ENCODE measurements around the gene ZNF490.
A peak's percentile ranks its signal among the peaks of the same experiment; 100 is the strongest.
"Not testable (repeated sequence)": the region's sequence is repeated elsewhere in the genome, so short reads cannot be mapped to it uniquely, and the experiment has no call there.

ZNF490 gene

DNA sequence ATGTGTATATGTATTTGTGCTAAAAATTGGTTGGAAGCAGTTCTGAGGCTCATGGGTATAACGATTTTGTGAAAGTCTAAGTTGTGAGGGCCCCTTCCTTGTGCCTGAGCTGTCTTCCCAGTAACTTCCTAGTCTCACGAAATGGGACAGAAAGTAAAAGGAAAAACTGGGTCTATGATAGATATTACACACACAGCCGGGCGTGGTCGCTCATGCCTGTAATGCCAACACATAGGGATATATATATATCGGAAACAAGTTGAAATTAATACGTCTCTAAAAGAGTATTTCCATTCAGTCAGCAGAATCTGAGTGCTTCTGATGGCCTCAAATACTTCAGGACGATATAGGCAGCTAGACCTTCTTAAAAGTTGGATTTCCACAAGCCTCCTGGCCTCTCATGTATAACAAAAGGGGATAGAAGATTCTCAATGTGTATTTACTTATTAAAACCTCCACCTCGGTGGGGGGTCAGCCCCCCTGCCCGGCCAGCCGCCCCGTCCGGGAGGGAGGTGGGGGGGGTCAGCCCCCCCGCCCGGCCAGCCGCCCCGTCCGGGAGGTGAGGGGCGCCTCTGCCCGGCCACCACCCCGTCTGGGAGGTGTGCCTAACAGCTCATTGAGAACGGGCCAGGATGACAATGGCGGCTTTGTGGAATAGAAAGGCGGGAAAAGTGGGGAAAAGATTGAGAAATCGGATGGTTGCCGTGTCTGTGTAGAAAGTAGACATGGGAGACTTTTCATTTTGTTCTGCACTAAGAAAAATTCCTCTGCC, 10.8 kb upstream of the ZNF490 start:
- not testable (repeated sequence) for DNase-seq

DNA sequence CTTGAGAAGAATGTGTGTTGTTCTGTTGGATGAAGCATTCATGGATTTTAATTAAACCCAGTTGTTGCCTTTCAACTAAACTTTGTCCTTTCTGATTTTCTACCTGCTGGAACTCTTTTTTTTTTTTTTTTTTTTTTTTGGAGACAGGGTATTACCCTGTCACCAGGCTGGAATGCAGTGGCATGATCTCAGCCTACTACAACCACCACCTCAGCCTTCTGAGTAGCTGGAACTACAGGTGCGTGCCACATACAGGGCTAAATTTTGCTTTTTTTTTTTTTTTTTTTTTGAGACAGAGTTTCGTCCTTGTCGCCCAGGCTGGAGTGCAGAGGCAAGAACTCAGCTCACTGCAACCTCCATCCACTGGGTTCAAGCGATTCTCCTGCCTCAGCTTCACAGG, 7.0 kb upstream of the ZNF490 start:
- no peak for DNase-seq

DNA sequence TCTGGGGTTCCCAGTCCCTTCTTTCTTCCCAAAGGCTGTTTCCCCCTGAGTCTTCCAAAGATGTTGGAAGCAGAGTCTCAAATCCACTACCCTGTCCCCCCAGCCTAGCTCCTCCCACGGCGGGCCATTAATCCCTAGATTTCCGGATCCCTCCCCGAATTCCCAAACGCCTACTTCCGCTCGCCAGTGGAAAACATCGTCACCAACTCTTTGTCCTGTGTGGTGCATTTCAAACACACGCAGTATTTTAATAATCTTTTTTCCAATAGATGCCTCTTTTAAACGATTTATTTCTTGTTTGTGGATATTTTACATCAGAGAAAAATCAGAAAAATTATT, 717 bp upstream of the ZNF490 start:
- no peak for DNase-seq

DNA sequence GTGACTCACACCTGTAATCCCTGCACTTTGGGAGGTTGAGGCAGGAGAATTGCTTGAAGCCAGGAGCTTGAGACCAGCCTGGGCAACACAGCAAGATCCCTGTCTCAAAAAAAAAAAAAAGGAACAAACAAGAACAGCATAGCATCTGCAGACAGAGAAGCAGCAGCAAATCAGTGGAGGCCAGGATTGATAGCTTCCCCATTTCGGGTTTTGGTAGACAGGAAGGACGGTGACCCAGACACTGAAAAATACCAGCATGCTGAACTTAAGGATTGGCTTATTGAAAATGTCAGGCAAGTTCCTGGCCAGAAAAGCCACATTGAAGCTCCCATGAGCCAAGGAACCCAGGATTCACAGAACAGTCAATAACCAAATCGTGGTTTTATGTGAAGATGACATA, 3.0 kb downstream of the ZNF490 start:
- no peak for DNase-seq

DNA sequence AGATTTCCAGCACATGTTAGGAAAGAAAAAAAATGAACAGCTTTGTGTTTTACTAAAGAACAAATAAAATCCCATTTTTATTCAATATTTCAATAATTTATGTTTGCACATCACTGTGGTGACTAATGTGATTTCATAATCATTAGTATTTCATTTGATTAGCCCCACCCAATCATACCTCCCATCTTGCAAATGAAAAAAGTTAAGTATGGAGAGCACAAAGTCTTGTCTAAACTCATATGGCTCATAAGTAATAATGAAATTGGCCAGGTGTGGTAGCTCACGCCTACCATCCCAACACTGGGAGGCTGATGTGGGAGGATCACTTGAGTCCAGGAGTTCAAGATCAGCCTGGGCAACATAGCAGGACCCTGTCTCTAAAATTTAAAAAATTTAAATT, 3.8 kb downstream of the ZNF490 start:
- no peak for DNase-seq

DNA sequence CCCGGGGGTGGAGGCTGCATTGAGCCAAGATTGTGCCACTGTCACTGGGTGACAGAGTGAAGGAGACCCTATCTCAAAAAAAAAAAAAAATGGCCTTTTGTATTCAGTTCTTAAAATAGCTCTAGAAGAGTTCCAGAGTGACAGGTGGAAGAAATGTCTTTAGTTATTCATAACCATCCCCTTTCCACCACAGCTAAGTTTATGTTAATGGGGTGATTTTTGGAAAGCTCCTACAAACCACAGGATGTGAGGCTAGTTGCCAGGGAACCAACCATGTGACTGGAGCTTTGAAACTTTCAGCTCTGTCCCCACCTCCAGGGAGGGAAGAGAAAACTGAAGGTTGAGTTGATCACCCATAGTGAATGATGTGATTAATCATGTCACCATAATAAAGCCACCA, 6.9 kb downstream of the ZNF490 start:
- DNase-seq: peak; percentile 23 to 63

DNA sequence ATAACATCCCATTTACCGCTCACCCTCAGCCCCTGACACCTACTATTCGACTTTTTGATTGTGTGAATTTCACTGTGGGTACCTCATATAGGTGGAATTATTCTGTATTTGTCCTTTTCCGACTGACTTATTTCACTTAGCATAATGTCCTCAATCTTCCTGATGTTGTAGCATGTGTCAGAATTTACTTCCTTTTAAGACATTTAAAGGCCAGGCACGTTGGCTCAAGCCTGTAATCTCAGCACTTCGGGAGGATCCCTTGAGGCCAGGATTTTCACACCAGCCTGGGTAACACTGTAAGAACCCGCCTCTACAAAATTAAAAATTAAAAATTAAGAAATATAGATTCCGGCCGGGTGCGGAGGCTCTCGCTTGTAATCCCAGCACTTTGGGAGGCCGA, 13.0 kb downstream of the ZNF490 start:
- no peak for DNase-seq

DNA sequence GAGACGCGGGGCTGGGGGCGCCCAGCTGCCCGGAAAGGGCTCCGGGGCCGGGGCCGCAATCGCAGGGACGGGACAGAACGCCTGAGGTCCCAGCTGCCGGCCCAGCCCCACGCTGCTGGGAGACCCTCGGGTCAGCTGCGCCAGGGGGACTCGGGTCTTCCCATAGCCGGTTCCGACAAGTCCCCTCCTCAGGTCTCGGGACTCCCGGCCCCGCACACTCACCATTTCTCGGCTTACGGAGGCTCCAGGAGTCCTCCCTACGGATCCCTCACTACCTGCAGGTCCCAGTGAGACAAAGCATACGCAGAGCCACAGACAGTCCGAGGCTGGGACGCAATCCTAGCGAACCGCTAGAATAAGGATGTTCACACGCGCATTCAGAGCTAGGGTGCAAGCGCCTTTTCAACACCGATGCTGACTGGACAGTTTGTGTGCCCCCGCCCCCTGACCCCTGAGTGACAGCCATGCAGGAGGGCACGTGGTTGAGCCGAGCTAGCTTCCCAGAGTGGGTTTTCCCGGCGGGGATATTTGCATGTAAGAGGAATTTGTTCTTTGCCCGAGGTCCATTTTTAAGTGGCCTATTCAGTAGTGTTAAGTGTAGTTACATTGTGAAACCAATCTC, 13.6 kb downstream of the ZNF490 start:
- no peak for DNase-seq

DNA sequence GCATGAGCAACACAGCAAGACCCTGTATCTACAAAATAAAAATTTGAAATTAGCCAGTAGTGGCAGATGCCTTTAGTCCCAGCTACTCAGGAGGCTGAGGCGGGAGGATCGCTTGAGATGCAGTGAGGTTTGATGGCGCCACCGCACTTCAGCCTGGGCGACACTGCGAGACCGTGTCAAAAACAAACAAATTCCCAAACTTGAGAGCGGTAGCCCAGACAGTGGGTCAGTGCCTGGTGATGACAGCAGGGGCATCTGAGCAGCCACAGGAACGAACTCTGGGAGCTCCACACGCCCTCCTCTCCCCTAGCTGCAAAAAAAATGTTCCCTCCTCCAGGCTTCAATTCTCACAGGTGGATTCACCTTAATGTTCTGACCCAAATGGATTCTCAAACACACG, 14.1 kb downstream of the ZNF490 start:
- no peak for DNase-seq

DNA sequence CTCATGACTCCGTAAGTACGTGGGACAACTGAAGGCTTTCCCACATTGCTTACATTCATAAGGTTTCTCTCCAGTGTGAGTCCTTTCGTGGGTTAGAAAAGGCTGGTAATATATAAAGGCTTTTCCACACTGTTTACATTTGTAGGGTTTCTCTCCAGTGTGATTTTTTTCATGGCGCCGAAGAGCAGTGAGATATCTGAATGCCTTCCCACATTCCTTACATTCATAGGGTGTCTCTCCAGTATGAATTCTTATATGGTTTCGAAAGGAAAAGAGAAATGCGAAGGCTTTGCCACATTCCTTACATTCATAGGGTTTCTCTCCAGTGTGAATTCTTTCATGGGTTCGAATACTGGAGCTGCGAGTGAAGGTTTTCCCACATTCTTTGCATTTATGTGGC, 29.5 kb downstream of the ZNF490 start:
- DNase-seq: no peak

DNA sequence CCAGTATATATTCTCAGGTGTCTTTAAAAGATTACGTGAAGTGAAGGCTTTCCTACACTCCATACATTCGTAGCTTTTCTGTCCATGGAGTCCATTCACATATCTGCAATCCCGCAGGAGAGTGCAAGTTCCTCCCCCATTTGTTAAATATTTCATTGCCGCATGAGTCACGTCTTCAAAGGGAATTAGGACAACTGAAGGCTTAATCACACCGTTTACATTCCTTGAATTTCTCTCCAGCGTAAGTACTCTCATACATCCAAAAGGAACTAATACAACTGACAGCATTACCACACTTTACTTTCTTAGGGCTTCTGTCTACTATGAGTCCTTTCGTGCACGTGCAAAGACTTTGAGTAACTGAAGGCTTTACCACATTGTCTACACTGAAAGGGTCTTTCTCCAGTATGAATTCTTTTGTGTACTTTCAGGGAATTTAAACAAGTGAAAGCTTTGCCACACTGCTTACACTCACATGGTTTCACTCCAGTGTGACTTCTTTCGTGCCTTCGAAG, 30.4 kb downstream of the ZNF490 start:
- DNase-seq: no peak

DNA sequence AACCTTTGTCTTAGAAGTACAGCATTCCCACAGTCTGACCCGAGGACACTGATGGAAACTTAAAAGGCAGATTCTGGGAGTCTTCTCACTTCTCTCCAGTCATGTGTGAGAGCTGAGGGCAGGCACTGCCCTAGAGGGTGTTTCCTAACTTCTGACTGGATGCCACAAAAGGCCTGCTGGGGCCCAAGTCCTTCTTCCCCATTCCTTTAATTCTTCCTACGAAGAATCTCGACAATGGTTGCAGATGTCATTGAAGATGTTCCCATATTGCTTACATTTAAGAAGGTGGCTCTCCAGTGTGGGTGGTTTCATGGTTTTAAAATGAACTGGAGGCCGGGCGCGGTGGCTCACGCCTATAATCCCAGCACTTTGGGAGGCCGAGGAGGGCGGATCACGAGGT, 32.0 kb downstream of the ZNF490 start:
- no peak for DNase-seq

DNA sequence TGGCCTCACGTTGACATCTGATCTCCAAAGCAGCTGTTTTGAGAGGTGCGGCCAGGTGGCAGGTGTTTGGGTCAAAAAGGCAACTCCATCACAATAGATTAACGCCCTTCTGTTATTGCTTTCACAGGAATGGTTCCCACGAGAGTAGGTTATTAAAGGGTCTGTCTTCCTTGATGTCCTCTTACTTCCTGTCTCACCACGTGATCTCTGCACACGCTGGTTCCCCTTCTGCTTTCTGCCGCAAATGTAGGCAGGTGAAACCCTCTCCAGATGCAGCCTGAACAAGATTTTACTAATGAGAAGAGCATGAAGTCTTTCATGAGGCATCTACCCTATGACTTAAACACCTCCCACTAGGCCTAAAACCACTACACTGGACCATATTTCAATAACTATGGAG, 36.6 kb downstream of the ZNF490 start:
- DNase-seq: peak in 1 of 2 donors; percentile 48

DNA sequence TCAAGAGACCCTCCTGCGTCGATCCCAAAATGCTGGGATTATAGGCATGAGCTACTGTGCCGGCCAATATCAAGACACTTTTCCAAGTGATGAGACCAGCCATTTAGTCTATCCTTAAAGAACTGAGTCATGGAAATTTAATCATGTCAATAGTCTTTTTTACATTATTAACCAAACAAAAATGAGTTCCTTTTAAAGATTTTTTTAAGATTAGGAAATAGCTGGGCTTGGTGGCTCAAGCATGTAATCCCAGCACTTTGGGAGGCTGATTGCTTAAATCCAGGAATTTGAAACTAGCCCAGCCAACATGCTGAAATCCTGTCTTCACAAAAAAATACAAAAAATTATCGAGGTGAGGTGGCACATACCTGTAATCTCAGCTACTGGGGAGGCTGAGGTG, 42.7 kb downstream of the ZNF490 start:
- DNase-seq: no peak

DNA sequence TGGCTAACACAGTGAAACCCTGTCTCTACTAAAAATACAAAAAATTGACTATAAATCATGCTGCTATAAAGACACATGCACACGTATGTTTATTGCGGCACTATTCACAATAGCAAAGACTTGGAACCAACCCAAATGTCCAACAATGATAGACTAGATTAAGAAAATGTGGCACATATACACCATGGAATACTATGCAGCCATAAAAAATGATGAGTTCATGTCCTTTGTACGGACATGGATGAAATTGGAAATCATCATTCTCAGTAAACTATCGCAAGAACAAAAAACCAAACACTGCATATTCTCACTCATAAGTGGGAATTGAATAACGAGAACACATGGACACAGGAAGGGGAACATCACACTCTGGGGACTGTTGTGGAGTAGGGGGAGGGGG, 44.2 kb downstream of the ZNF490 start:
- not testable (repeated sequence) for DNase-seq

DNA sequence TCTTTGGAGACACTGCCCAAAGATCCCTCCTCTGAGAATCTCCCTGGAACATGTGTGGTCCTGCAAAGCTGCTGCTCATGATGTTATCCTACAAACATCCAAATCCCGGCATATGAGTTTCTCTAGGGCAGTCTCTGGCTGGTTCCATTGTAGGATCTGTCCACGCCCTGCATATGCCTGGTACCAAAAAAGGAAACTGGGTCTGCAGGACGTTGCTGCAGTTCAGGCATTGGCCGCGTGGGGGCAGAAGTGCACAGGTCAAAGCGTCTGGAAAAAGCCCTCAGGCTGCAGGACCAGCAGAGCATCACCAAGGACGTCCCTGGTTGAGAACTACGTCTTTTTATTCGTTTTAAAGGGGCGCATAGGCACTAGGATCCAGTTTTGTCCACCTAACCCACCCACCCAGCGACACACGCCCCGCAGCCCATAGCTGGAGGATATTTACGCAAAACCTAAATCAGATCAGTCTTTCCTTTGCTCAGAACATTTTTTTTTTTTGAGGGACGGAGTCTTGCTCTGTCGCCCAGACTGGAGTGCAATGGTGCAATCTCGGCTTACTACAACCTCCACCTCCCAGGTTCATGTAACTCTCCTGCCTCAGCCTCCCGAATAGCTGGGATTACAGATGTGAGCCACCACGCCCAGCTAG, 46.5 kb downstream of the ZNF490 start:
- peak; percentile 85 to 90 for DNase-seq

DNA sequence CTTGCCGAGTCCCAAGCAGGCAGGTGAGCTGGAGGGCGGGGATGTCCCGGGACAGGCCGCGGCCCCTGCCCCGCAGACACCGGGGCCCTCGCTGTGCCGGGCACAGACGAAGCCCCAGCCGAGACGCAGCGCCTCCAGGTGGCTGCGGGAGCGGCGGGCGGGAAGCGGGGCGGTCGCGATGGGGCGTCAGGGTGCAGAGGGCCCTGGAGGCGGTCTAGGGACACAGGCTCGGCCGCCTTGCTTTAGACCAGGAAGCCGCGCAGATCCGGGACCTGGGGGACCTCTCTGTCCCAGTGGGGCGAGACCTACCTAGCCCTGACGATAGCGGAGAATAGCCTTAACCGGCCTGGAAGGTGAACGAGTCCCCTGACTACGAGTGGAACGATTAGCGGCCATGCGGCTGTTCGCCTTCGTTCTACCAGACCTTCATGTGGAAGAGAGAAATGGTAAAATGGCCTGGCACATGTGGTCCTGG, 55.1 kb downstream of the ZNF490 start:
- no peak for DNase-seq

DNA sequence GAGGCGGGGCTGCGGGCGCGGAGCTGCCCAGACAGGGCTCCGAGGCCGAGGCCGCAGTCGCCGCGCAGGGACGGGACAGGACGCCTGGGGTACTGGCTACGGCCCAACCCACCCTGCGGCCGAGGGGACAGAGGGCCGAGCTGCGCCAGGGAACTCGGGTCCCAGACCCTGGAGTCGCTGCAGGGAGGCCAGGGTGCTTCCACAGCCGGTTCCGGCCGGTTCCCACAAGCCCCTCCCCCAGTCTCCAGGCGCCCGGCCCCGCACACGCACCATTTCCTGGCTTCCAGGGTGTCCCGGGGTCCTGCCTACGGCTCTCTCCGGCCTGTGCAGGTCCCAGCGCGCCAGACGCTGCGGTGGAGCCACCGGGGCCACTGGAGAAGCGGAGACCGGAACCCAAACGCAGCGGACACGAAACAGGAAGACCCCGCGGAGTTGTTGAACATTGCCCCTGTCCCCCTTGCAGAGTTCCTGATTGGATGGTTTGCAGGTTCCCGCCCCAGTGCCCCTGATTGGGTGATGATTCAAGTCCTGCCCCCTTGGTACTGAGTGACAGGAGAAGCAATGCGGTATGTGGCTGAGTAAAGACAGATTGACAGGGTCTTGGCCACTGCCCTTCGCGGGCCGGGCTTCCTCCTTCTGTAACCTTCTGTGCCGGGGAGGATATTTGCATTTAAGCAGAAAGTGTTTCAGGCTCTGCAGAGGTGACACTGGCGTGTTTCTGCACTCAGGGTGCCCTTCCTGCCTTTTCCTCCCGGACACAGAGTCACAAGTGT, 59.4 kb downstream of the ZNF490 start, which contains the start of gene ZNF564:
Gene ZNF564 (minus strand): TSS at position 423 of the 773 bp plus-strand sequence. CDS start 150 bp downstream, at position 273.
- DNase-seq: peak; percentile 94 to 95

DNA sequence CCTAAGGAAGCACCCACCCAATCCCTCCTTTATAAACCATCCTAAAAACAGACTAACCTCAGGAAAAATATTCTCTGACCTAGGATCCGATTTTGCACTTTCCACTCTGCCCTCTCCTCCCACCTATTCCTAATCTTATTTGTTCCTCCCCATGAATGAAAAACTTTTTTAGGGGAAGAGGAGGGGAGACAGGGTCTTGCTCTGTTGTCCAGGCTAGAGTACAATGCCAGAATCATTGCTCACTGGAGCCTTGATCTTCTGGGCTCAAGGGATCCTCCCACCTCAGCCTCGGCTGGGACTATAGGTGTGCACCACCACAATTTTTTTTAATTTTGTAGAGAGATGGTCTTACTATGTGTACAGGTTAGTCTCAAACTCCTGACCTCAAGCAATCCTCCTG, 63.7 kb downstream of the ZNF490 start:
- DNase-seq: no peak

DNA sequence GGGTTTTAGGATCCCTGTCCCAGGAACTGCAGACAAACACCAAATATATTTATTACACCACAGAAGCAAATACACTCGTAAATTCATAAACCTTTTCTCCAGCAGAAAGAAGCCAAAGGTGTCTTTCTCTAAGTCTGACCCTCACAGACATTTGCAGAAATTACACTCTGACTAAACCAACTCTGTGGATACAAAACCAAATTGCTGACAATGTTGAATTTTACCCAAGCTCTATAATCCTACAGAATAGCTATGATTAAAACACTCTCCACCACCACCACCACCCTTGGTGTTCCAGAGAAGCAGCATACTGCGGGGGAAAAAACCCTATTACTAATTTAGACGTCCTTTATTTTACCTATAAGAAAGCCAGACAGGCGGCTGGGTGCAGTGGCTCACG, 64.5 kb downstream of the ZNF490 start:
- DNase-seq: no peak

DNA sequence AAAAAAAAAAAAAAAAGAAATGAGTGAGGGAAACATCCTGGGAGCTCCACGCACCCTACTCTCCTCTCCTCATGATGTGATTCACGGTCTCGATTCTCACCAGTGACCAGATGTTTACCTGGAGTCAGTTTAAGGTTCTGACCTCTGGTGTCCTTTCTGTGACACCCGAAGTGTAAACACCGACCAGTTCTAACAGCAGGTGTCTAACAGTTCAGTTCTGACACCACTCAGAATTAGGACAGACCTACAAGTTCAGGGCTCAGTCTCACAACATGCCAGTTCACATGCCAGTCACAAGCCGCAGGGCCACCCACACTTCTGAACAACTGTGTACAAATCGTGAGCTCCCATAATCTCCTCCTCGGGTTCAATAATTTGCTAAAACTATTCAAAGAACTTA, 65.3 kb downstream of the ZNF490 start:
- DNase-seq: no peak

DNA sequence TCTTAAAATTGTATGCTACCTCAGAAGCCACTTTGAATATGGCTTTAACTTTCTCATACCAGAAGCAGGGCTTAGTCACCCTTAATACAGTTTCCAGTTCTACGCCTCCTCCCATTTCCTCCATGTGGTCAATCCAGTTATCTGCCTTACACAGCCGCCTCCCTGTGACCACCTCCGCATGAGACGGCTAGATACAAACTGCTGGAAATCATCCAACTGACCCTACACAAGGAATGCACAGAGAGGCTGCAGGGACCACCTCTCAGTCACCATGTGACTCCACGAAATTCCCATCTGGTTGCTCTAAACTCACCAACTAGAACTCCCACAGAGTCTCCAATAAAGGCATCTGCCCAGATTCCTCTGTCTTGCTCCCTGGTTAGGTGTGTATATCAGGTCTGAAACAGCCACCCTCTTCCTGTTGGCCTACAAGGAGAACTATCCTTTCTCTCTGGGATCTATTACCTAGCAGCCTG, 66.2 kb downstream of the ZNF490 start:
- DNase-seq: no peak

DNA sequence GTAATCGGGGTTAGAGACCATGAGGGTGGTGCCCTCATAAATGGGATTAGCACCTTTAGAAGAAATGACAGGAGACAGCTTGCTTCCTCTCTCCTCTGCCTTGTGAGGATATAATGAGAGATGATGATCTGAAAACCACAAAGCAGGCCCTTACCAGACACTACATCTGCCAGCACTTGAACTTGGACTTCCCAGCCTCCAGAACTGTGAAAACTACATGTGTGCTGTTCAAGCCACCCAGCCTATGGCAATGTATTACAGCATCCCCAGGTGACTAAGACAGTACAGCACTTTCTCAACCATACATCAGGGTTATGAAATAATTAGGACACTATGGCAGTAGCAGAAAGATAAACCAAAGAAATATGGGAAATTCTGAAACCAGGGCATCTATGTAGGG, 66.8 kb downstream of the ZNF490 start:
- no peak for DNase-seq

Measured in CD4-positive, alpha-beta T cell treated with Interleukin-1 beta for 1 hour (primary cell).